CD4-positive, alpha-beta T cell treated with Interleukin-2 at 100 ng/mL for 4 hours (primary cell): ENCODE results near the gene MDN1.
A peak's percentile ranks its signal among the peaks of the same experiment; 100 is the strongest.
"Not testable (repeated sequence)": the region's sequence is repeated elsewhere in the genome, so short reads cannot be mapped to it uniquely, and the experiment has no call there.

Experiments
- DNase-seq: peaks from one replicate; pipeline ENCODE4 v3.0.0-alpha.2; 2020; ENCODE audit warnings: low spot score

The MDN1 gene

DNA sequence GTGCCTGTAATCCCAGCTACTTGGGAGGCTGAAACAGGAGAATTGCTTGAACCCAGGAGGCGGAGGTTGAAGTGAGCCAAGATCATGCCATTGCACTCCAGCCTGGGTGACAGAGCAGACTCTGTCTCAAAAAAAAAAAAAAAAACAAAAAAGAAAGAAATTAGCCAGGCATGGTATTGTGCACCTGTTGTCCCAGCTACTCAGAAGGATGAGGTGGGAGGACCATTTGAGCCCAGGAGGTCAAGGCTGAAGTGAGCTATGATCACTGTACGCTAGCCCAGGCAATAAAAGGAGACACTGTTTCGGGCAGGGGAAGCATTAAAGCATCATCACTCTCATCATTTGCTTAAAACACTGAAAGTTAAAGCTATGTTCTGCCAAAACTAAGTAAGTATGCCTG, 6.2 kb downstream of the MDN1 start:
- DNase-seq = not testable (repeated sequence)

DNA sequence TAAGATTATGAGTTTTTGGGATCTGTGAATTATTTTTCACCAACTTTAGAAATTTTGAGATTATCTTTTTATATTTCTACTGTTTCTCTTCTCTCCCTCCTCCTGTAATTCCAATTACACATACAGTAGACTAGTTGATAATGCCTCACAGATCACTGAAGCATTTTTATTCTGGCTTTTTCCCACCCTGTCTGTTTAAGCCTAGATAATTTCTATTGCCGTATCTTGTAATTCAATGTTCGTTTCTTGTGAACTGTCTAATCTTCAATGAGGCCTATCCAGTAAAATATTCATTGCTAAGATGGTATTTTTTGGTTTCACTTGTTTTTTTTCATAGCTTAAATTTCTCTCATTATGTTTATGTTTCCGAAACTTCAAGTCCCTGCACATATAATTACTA, 12.0 kb downstream of the MDN1 start:
- no peak for DNase-seq

DNA sequence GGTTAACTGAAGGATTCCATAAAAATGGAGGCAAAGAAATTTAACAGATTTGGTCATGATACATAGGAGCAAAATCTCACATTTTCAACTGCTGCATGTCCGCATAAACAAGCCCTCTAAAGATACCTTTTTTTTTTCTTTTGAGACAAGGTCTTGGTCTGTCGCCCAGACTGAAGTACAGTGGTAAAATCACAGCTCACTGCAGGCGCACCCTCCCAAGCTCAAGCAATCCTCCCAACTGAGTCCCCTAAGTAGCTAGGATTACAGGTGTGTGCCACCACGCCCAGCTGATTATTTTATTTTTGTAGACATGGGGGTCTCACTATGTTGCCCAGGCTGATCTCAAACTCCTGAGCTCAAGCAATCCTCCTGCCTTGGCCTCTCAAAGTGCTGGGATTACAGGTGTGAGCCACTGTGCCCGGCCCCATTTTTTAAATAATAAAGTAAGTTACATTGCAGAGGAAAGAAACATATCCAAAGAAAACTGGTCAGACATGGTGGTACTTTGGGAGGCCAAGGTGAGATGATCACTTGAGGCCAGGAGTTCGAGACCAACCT, 13.7 kb downstream of the MDN1 start:
- DNase-seq = no peak

DNA sequence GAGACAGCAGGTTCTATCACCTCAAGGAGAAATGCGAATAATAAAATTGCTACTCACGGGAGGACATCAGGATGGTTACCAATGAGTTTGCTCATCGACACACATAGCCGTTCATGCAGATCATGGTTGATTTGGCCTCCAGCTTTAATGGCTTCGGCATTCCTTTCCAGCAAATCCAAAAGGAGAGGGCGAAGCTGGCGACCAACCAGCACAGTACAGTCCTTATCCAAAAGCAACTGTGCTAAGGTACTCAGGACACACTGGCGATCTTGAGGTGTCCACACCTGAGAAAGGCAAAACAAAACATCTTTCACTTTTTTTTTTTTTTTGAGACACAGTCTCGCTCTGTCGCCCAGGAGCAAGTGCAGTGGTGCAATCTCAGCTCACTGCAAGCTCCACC, 16.3 kb downstream of the MDN1 start:
- DNase-seq = no peak

- DNase-seq = no peak
These were observed 19.8 kb downstream of the MDN1 start for GRCh38 chr6:89799756-89800155.

GRCh38 chr6:89799096-89799495, 20.5 kb downstream of the MDN1 start:
- no peak for DNase-seq

GRCh38 chr6:89797317-89797716, 22.3 kb downstream of the MDN1 start:
- no peak for DNase-seq

DNA sequence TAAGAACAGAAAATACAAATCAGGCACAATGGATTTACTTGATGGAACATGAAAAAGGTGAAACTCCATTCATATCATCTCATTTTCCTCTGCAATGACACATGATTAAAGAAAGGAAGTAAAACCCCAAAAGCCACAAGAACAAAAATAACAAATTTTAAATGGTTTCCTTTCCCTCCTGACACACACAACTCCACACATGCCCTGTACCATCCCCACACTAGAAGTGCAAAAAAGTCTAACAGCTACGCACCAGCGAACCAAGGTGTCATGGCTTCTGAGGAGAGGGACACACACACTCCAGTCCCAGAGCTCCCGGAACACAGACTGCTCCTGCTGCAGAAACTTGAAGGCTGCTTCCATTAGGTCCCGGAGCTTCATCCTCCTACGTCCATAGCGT, 25.3 kb downstream of the MDN1 start:
- peak; percentile 23 for DNase-seq

GRCh38 chr6:89793586-89793985, 26.0 kb downstream of the MDN1 start:
- DNase-seq = no peak

DNA sequence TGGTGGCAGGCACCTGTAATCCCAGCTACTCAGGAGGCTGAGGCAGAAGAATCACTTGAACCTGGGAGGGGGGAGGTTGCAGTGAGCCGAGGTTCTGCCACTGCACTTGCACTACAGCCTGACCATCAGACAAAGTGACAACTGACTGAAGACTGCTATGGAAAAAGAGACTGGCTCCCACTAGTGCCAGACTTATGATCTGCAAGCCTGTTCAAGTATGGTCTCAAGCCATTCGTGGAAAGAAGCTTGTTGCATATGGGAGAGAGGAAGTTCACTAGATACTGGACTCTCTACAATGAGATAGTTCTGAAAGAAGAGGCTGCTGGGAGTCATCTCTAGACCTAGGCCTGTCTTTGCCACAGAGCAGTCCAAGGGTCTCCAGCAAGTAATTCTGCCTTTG, 26.7 kb downstream of the MDN1 start:
- peak; percentile 5 for DNase-seq

DNA sequence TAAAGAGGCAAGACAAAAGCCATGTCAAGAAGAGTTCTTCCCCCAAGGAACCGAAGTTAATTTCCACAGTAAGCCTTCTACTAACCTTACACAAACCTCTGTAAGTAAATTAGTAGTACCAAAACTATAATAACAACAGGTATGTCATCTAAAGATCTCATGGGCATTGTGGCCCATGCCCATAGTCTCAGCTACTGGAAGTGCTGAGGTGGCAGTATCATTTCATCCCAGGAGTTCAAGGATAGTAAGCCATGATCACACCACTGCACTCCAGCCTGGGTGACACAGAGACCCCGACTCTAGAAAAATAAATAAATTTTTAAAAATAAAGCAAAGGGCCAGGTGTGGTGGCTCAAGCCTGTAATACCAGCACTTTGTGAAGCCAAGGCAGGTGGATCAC, 29.2 kb downstream of the MDN1 start:
- no peak for DNase-seq

DNA sequence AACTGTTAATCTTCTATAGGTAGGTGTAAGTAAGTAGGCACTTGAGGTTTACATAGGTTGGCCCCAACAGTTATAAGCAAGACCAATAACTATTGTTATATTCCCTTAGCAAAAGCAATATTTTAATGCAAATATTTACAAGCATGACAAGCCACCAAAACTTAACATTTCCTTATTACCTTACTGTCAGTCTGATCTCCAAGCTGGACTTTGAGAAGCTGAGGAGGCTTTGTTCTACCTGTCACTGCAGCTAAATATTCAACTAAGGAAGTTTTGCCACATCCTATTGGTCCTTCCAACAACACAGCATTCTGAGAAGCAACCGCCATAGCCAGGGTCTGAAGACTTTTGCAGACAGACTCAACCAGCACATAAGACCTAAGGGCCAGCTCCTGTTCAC, 29.6 kb downstream of the MDN1 start:
- no peak for DNase-seq

DNA sequence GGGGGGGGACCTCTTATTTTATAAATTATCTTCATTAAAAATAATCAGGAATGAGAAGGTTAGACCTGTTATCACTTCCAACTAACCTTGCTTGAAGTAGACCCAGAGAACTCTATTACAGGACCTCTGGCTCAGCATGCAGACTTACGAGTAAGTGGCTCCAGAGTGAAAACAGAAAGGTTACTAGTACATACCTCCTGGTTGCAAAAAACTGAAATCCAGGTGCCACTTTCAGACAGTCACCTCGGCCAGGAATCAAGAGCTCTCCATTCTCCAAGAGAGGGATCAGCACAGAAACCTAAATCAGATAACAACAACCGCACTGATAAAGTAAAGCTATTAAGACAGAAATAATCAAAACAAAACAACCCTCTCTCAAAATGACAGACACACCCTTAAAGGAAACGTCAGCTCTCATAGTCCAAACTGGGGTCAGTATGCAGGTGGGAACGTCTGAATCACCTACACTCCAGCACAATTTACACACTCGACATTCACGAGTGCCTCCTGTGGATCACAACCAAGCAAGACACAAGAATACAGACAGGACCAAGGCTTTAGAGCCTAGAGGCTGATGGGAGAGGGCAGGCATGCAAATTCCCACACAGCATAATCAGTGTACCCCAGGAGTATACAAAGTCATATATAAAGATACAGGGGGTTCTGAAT, 31.8 kb downstream of the MDN1 start:
- no peak for DNase-seq

DNA sequence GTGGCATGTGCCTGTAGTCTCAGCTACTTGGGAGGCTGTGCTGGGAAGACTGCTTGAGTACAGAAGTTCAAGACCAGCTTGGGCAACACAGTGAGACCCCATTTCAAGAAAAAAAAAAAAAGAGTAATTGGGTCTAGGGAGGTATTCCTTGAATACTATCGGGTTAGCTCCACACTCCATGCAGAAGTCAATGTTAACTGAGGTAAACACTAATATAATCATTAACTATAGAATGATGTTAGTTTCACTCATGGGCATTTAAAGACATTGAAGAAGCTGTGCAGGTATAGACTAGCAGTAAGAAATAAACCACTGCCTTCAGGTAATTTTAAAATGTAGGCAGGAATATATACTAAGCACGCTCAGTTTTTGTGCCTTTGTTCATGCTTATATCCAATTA, 32.6 kb downstream of the MDN1 start:
- DNase-seq = no peak

GRCh38 chr6:89784838-89785237, 34.8 kb downstream of the MDN1 start:
- no peak for DNase-seq

GRCh38 chr6:89783293-89783692, 36.3 kb downstream of the MDN1 start:
- not testable (repeated sequence) for DNase-seq

DNA sequence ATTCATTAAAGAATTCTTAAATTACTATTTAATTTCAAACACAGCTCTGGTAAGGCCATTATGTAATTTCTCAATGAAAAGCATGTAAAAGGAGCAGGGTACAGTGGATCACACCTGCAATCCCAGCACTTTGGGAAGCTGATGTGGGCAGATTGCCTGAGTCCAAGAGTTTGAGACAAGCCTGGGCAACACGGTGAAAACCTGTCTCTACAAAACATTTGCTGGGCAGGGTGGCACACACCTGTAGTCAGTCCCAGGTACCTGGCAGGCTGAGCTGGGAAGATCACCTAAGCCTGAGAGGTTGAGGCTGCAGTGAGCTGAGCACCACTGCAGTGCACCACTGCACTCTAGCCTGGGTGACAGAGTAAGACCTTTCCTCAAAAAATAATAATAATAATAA, 37.4 kb downstream of the MDN1 start:
- no peak for DNase-seq

DNA sequence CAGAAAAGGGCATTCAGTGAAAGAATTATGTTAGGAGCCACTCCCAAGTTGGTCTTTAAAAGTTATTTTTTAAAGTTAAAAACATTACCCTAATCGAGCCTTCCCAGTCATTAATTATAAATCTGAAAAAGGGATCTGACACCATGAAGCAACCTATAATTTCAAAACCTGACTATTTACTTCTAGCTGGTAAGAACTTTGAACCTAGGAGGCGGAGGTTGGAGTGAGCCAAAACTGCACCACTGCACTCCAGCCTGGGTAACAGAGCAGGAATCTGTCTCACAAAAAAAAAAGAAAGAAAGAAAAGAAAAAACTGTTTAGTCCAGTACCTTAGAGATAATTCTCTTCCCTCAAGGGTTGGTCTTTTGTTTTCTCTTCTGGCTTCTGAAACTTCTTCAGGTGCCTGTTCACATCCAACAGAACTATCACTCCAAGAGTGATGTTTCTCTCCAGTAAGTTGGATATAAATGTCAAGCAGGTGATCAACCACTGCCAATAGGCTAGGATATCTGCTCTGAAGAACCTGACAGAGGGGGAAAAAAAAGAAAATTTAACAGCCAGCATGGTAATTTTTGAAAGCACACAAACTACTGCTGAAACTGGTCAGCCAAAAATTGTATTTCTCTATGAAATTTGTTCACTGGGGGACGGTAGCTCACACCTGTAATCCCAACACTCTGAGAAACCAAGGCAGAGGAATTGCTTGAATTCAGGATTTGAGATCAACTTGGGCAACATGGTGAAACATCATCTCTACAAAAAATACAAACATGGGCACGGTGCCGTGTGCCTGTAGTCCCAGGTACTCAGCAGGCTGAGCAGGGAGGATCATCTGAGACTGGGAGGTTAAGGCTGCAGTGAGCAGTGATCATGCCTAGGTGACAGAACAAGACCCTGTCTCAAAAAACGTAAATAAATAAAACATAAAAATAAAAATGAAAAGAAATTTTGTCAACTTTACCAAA, 38.2 kb downstream of the MDN1 start:
- DNase-seq = no peak

GRCh38 chr6:89777455-89777854, 42.1 kb downstream of the MDN1 start:
- no peak for DNase-seq

DNA sequence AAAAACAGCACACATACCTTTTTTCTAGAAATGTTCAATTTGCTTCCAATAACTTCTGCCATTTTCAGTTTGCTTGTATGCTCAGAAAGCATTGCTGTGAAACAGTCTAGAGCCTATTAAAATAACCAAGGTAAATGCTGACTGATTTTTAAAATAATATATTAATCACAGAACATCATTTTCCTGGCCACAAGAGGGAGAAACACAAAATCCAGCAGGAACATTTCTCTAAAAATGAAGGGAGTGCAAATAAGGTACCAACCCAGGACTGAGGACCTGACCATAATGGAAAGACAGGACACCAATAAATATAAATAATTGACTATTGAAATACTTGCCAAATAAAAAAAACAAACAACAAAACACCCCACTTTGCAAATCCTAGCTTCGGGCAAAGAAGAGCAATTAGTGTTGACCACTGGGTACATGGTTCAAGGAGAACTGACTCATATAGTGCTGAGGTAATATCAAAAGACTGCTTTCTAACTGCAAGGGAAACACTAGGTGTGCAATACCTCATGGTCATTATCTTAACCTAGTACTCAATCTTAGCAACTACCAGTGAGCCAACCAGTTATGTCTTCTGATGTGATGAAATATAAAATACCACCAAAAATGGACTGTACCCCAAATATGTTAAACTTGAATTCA, 42.9 kb downstream of the MDN1 start:
- no peak for DNase-seq

DNA sequence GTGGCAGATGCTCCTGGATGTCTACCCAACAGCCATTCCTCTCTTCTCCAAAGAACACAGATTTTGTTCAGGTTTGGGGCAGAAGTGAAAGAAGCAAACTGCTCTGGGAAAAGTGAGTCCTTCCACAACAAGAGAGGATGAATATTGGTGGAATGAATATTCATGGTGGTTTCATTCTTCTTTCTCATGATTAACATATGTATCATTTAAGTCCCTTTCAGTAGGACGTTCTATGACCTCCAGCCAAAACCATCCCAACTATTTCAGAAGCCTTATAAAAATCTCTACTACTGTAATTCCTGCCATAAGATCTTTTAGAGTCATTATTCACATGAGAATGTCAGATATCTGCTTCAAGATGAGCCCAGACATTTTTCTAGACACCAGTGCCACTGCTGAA, 44.4 kb downstream of the MDN1 start:
- no peak for DNase-seq

DNA sequence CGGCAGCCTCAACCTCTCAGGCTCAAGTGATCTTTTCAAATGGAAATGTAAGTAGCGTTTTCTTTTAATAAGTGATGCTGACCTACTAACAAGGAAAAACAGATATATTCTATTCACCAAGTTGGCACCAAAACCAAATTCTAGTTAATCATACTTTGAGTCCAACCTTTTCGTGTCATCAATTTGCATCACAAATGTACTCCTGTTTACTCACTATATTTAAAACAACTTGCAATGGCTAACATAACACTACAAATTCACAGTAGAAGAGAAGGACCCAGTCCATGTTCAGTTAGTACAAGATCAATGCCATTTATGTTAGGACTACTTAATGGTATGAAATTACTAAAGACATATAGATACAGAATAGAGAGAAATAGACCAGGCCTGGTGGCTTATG, 50.0 kb downstream of the MDN1 start:
- DNase-seq = no peak

DNA sequence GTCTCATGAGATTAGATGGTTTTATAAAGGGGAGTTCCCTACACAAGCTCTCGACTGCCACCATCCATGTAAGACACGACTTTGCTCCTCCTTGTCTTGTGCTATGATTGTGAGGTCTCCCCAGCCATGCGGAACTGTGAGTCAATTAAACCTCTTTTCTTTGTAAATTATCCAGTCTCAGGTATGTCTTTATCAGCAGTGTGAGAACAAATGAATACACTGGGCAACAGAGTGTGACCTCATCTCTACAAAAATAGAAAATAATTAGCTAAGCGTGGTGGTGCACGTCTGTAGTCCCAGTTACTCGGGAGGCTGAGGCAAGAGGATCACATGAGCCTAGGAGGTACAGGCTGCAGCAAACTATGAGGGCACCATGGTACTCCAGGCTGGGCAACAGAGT, 51.3 kb downstream of the MDN1 start:
- no peak for DNase-seq
